Measurements from ENCODE around the gene ACADVL.
"Not testable (repeated sequence)": the region's sequence is repeated elsewhere in the genome, so short reads cannot be mapped to it uniquely, and the experiment has no call there.

Gene ACADVL

GRCh38 chr17:7235693-7236665, 16.2 kb downstream of the ACADVL start:
- no peak for DNase-seq (ENCODE audit: low spot score)

GRCh38 chr17:7236808-7237207, 17.1 kb downstream of the ACADVL start:
- DNase-seq (ENCODE audit: low spot score), result no peak

GRCh38 chr17:7237266-7237760, 17.6 kb downstream of the ACADVL start:
- DNase-seq (ENCODE audit: low spot score), result no peak

- peak; percentile 66 for DNase-seq (ENCODE audit: low spot score)
Measured at GRCh38 chr17:7237761-7238419, 18.2 kb downstream of the ACADVL start.

- no peak for DNase-seq (ENCODE audit: low spot score)
Measured at GRCh38 chr17:7238420-7239090, 18.8 kb downstream of the ACADVL start.

GRCh38 chr17:7239091-7240027, 19.6 kb downstream of the ACADVL start, which contains the start of gene PHF23:
Gene PHF23 (minus strand): TSS chr17:7239457. CDS start chr17:7239279, 178 bp downstream.
- DNase-seq (ENCODE audit: low spot score), result peak; percentile 99

GRCh38 chr17:7240375-7240774, 20.6 kb downstream of the ACADVL start:
- no peak for DNase-seq (ENCODE audit: low spot score)

GRCh38 chr17:7241090-7241733, 21.5 kb downstream of the ACADVL start:
- DNase-seq (ENCODE audit: low spot score), result no peak

GRCh38 chr17:7241783-7242716, 22.3 kb downstream of the ACADVL start, which contains the start of gene GABARAP:
Gene GABARAP (minus strand): TSS chr17:7242449. CDS start chr17:7242330, 119 bp downstream.
- peak; percentile 80 for DNase-seq (ENCODE audit: low spot score)

GRCh38 chr17:7242717-7243452, 23.1 kb downstream of the ACADVL start:
- peak; percentile 92 for DNase-seq (ENCODE audit: low spot score)

- no peak for DNase-seq (ENCODE audit: low spot score)
Measured at GRCh38 chr17:7243453-7243729, 23.7 kb downstream of the ACADVL start.

- not testable (repeated sequence) for DNase-seq (ENCODE audit: low spot score)
Measured at GRCh38 chr17:7243838-7244237, 24.1 kb downstream of the ACADVL start.

GRCh38 chr17:7246779-7247178, 27.0 kb downstream of the ACADVL start:
- DNase-seq (ENCODE audit: low spot score), result no peak

GRCh38 chr17:7248796-7249195, 29.1 kb downstream of the ACADVL start:
- no peak for DNase-seq (ENCODE audit: low spot score)

GRCh38 chr17:7249214-7249613, 29.5 kb downstream of the ACADVL start:
- no peak for DNase-seq (ENCODE audit: low spot score)

GRCh38 chr17:7249830-7250229, 30.1 kb downstream of the ACADVL start:
- no peak for DNase-seq (ENCODE audit: low spot score)

- DNase-seq (ENCODE audit: low spot score), result no peak
Measured at GRCh38 chr17:7250695-7251627, 31.2 kb downstream of the ACADVL start.
